H9 (cell line): Measurements from ENCODE around the gene HCFC1. TPM values are rescaled to one million over a fixed set of nuclear protein-coding genes. Genes with fewer than 3 reads are reported as not detected.

Experiments used
- DNase-seq: peaks from one replicate; pipeline ENCODE4 v3.0.0-alpha.2; 2017
- H2AFZ ChIP-seq: one replicate; pipeline ENCODE4 v1.6.1; 2013; ENCODE audit warnings: mild to moderate bottlenecking, low read length, control low read depth, moderate library complexity
- H2AK5ac ChIP-seq: 2 replicates; pipeline ENCODE4 v1.6.1; 2013; ENCODE audit warnings: low read length, control low read depth, mixed read lengths; ENCODE audit not compliant: insufficient read length
- H2BK120ac ChIP-seq: one replicate; pipeline ENCODE4 v1.6.1; 2013; ENCODE audit warnings: low read depth, mild to moderate bottlenecking, low read length, control low read depth, inconsistent platforms; ENCODE audit not compliant: poor library complexity, severe bottlenecking
- H2BK12ac ChIP-seq: 2 replicates; pipeline ENCODE4 v1.6.1; 2013; ENCODE audit warnings: low read length, control low read depth, mixed read lengths, low read depth; ENCODE audit not compliant: insufficient read length
- H2BK15ac ChIP-seq: 2 replicates; pipeline ENCODE4 v1.6.1; 2013; ENCODE audit warnings: low read depth, low read length, control low read depth
- H2BK20ac ChIP-seq: one replicate; pipeline ENCODE4 v1.6.1; 2013; ENCODE audit warnings: low read depth, mild to moderate bottlenecking, low read length, control low read depth, inconsistent platforms; ENCODE audit not compliant: poor library complexity, severe bottlenecking
- H2BK5ac ChIP-seq: 2 replicates; pipeline ENCODE4 v1.6.1; 2013; ENCODE audit warnings: low read length, control low read depth, mixed read lengths; ENCODE audit not compliant: insufficient read length
- H3K14ac ChIP-seq: 2 replicates; pipeline ENCODE4 v1.6.1; 2013; ENCODE audit warnings: low read length, control low read depth; ENCODE audit not compliant: insufficient read depth
- H3K18ac ChIP-seq: 2 replicates; pipeline ENCODE4 v1.6.1; 2013; ENCODE audit warnings: low read depth, mild to moderate bottlenecking, mixed read lengths, low read length, control low read depth; ENCODE audit not compliant: insufficient read length
- H3K23ac ChIP-seq: 2 replicates; pipeline ENCODE4 v1.6.1; 2013; ENCODE audit warnings: low read length, control low read depth, mixed read lengths, low read depth; ENCODE audit not compliant: insufficient read length
- H3K23me2 ChIP-seq: 2 replicates; pipeline ENCODE4 v1.6.1; 2013; ENCODE audit warnings: low read depth, mild to moderate bottlenecking, mixed read lengths, low read length, control low read depth; ENCODE audit not compliant: insufficient read length, poor library complexity, severe bottlenecking
- H3K27ac ChIP-seq: 2 replicates; pipeline ENCODE4 v1.5.1; 2013; ENCODE audit warnings: low read length, control low read depth, mixed read lengths, low read depth; ENCODE audit not compliant: insufficient read length
- H3K27me3 ChIP-seq: 2 replicates; pipeline ENCODE4 v1.6.1; 2013; ENCODE audit warnings: low read length, control low read depth, inconsistent platforms; ENCODE audit not compliant: insufficient read depth
- H3K4ac ChIP-seq: 2 replicates; pipeline ENCODE4 v1.6.1; 2013; ENCODE audit warnings: low read depth, mild to moderate bottlenecking, control low read depth, inconsistent platforms, low read length, moderate library complexity
- H3K4me1 ChIP-seq: 2 replicates; pipeline ENCODE4 v1.6.1; 2013; ENCODE audit warnings: low read length, control low read depth, inconsistent platforms; ENCODE audit not compliant: insufficient read depth
- H3K4me2 ChIP-seq: 2 replicates; pipeline ENCODE4 v1.6.1; 2013; ENCODE audit warnings: low read length, control low read depth, mixed read lengths; ENCODE audit not compliant: insufficient read length, insufficient read depth
- H3K56ac ChIP-seq: 2 replicates; pipeline ENCODE4 v1.6.1; 2013; ENCODE audit warnings: low read depth, mild to moderate bottlenecking, mixed read lengths, low read length, control low read depth; ENCODE audit not compliant: insufficient read length
- H3K79me1 ChIP-seq: 2 replicates; pipeline ENCODE4 v1.6.1; 2013; ENCODE audit warnings: low read depth, mild to moderate bottlenecking, moderate library complexity, low read length, control low read depth, inconsistent platforms; ENCODE audit not compliant: insufficient read depth, poor library complexity, severe bottlenecking
- H3K79me2 ChIP-seq: 2 replicates; pipeline ENCODE4 v1.6.1; 2013; ENCODE audit warnings: low read length, control low read depth, inconsistent platforms; ENCODE audit not compliant: insufficient read depth
- H3K9ac ChIP-seq: 2 replicates; pipeline ENCODE4 v1.6.1; 2013; ENCODE audit warnings: low read length, control low read depth, mixed read lengths; ENCODE audit not compliant: insufficient read length; ENCODE audit errors: extremely low read depth
- H3K9me3 ChIP-seq: one replicate; pipeline ENCODE4 v1.6.1; 2013; ENCODE audit warnings: low read depth, low read length, inconsistent platforms; ENCODE audit not compliant: control insufficient read depth
- H3T11ph ChIP-seq: one replicate; pipeline ENCODE4 v1.6.1; 2013; ENCODE audit warnings: mild to moderate bottlenecking, low read length, control low read depth, inconsistent platforms
- H4K20me1 ChIP-seq: one replicate; pipeline ENCODE4 v1.6.1; 2013; ENCODE audit not compliant: control insufficient read depth, insufficient read length, insufficient read depth
- H4K5ac ChIP-seq: 2 replicates; pipeline ENCODE4 v1.6.1; 2013; ENCODE audit warnings: low read depth, mild to moderate bottlenecking, mixed read lengths, low read length, control low read depth; ENCODE audit not compliant: insufficient read length
- H4K8ac ChIP-seq: replicated peaks from 2 replicates; pipeline ENCODE4 v1.6.1; 2013; ENCODE audit warnings: low read length, control low read depth, mixed read lengths, low read depth; ENCODE audit not compliant: insufficient read length
- H4K91ac ChIP-seq: 2 replicates; pipeline ENCODE4 v1.6.1; 2013; ENCODE audit warnings: low read depth, mild to moderate bottlenecking, moderate library complexity, mixed read lengths, low read length, control low read depth; ENCODE audit not compliant: insufficient read length
- H3K27ac Mint-ChIP-seq, 3 experiments: 2 replicates in 2 of 3; 3 replicates in 1 of 3; pipeline ENCODE4 v1.8.0; 2020 to 2021; ENCODE audit warnings: mixed read lengths in 3 of 3, mild to moderate bottlenecking in 1 of 3, moderate library complexity in 1 of 3
- H3K27me3 Mint-ChIP-seq: 2 replicates; pipeline ENCODE4 v1.8.0; 2021; ENCODE audit warnings: low read depth, mild to moderate bottlenecking, moderate library complexity, mixed read lengths
- H3K36me3 Mint-ChIP-seq, 3 experiments: 2 replicates in 2 of 3; 3 replicates in 1 of 3; pipeline ENCODE4 v1.8.0; 2020 to 2021; ENCODE audit warnings: low read depth in 3 of 3, mixed read lengths in 3 of 3; ENCODE audit not compliant: insufficient read depth in 1 of 3
- H3K4me1 Mint-ChIP-seq, 2 experiments: 2 replicates each; pipeline ENCODE4 v1.8.0; 2020; ENCODE audit warnings: mixed read lengths in 2 of 2
- H3K4me3 Mint-ChIP-seq, 2 experiments: 2 replicates in 1 of 2; 3 replicates in 1 of 2; pipeline ENCODE4 v1.8.0; 2020 to 2021; ENCODE audit warnings: mild to moderate bottlenecking in 2 of 2, mixed read lengths in 2 of 2, moderate library complexity in 1 of 2
- H3K9me3 Mint-ChIP-seq, 2 experiments: 2 replicates in 1 of 2; 3 replicates in 1 of 2; pipeline ENCODE4 v1.8.0; 2020; ENCODE audit warnings: mild to moderate bottlenecking in 2 of 2, mixed read lengths in 2 of 2, moderate library complexity in 1 of 2
- CTCF ChIP-seq: fragments of 200-600 bp; sonication (generic); conservative IDR thresholded peaks from 3 replicates; pipeline ENCODE4 v1.8.0; 2021; ENCODE audit warnings: antibody characterized with exemption, mild to moderate bottlenecking
- WGBS: extraction: QIAGEN DNeasy Blood & Tissue Kit; methylation state at CpG from one replicate; pipeline ENCODE4 v1.1.7; 2013; ENCODE audit warnings: missing lambda C conversion rate, low lambda C conversion rate, mixed read lengths; ENCODE audit not compliant: insufficient read length; ENCODE audit errors: extremely low coverage; 5-methylcytosine and 5-hydroxymethylcytosine counted together
- total RNA-seq: library from RNA; stranded (reverse); gene quantifications from 2 replicates; pipeline ENCODE4 v1.2.1, GENCODE V29; 2021

The HCFC1 gene
- total RNA-seq, 1 experiment from 2014 or later = 144 TPM

DNA sequence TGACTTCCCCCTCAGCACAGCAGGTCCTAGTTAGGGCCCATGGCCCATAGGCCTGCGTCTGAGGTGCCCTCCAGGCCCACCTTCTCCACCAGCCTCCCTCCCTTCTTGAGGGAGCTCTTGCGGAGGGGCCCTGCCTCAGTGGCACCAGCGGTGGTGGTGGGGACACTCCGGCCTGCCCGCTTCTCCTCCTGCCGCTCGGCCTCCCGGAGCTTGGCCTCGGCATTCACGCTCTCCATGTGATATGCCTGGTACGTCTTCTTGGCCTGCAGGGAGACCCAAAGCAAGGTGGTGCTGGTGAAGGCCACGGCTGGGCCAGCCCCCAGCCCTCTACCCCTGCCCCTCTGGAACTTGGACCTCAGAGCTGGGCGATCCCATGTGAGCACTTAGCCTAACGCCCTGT lies 51.1 kb downstream of the HCFC1 start:
- no peaks in the 10 kb centered on the region for H4K20me1 ChIP-seq
- H3K4me2 ChIP-seq = no peak overlapping the region
- H3K36me3 Mint-ChIP-seq = peaks cover 18 to 35% (median 25%) of the 10 kb centered on the region in 3 experiments
- H4K5ac ChIP-seq = no peak overlapping the region
- no peak overlapping the region for H3K27ac Mint-ChIP-seq
- no peak overlapping the region for H3K18ac ChIP-seq
- no peaks in the 10 kb centered on the region; the same call in none of the 2 replicates for H3K27me3 Mint-ChIP-seq
- H2BK120ac ChIP-seq = no peak overlapping the region
- no peak overlapping the region for H2BK15ac ChIP-seq
- H2AFZ ChIP-seq = no peak overlapping the region
- peaks cover 9 to 11% of the 10 kb centered on the region in 2 experiments; a peak in 2 of 4 replicates for H3K4me1 Mint-ChIP-seq
- H3K56ac ChIP-seq = no peak overlapping the region
- no peak overlapping the region for H2AK5ac ChIP-seq
- no peak for TF ChIP-seq CTCF
- no peak overlapping the region for H3K27ac ChIP-seq
- H2BK5ac ChIP-seq = no peak overlapping the region
- H4K91ac ChIP-seq = no peak overlapping the region
- peaks cover 25% of the 10 kb centered on the region for H3K9me3 ChIP-seq
- no peak overlapping the region for H3K9ac ChIP-seq
- DNase-seq = no peak
- H3K23ac ChIP-seq = no peak overlapping the region
- peaks cover 8% of the 10 kb centered on the region for H3K23me2 ChIP-seq
- H3K14ac ChIP-seq = no peak overlapping the region
- no CpG with 5 or more reads among the region's 14 CpGs for WGBS
- no peak overlapping the region for H2BK20ac ChIP-seq
- H3K9me3 Mint-ChIP-seq = peaks cover 65 to 77% of the 10 kb centered on the region in 2 experiments
- no peak overlapping the region for H3K4ac ChIP-seq
- no peak overlapping the region for H3K4me3 Mint-ChIP-seq
- H3K79me2 ChIP-seq = no peaks in the 10 kb centered on the region
- H3K79me1 ChIP-seq = no peaks in the 10 kb centered on the region
- H3T11ph ChIP-seq = no peak overlapping the region
- H2BK12ac ChIP-seq = no peak overlapping the region
- no peaks in the 10 kb centered on the region for H3K27me3 ChIP-seq
- no peaks in the 10 kb centered on the region for H3K4me1 ChIP-seq
- H4K8ac ChIP-seq = no peak overlapping the region
